Measurements from ENCODE around the gene IL17B. TPM values are rescaled to one million over a fixed set of nuclear protein-coding genes. Genes with fewer than 3 reads are reported as not detected.

IL17B gene
- total RNA-seq, 1 experiment from 2014 or later = not detected

GRCh38 chr5:149341876-149342275 is 37.2 kb downstream of the IL17B start:
- no peaks in the 10 kb centered on the region for H3K27me3 ChIP-seq (ENCODE audit: insufficient read depth, low read length)
- no peaks in the 10 kb centered on the region for H4K20me1 ChIP-seq (ENCODE audit: control insufficient read depth, insufficient read depth, insufficient read length)
- H4K5ac ChIP-seq (ENCODE audit: insufficient read length, low read depth, low read length) = no peak overlapping the region
- no peak overlapping the region for H2AFZ ChIP-seq (ENCODE audit: low read length)
- Mint-ChIP-seq H3K4me1 (peaks cover 4 to 12% of the 10 kb centered on the region in 2 experiments), H3K27me3 (ENCODE audit: low read depth) (peaks cover 11% of the 10 kb centered on the region), H3K9me3 (no peaks in the 10 kb centered on the region), H3K4me3 (no peak overlapping the region), H3K27ac (no peak overlapping the region), H3K36me3 (ENCODE audit: insufficient read depth in 1 of 3, low read depth in 3 of 3) (peaks cover 0 to under 1% (median under 1%) of the 10 kb centered on the region in 3 experiments; a peak in 4 of 7 replicates)
- no peak overlapping the region for H3K14ac ChIP-seq (ENCODE audit: insufficient read depth, low read length)
- peaks cover 13% of the 10 kb centered on the region for H3K23me2 ChIP-seq (ENCODE audit: insufficient read length, low read depth, low read length, poor library complexity, severe bottlenecking)
- H3K4me1 ChIP-seq (ENCODE audit: insufficient read depth, low read length) = no peaks in the 10 kb centered on the region
- no peak overlapping the region for H2BK5ac ChIP-seq (ENCODE audit: insufficient read length, low read length)
- H3K18ac ChIP-seq (ENCODE audit: insufficient read length, low read depth, low read length) = no peak overlapping the region
- no peak for TF ChIP-seq CTCF (conservative IDR thresholded peaks at IDR 0.05)
- no peak overlapping the region for H3K23ac ChIP-seq (ENCODE audit: insufficient read length, low read depth, low read length)
- no peak overlapping the region for H2BK120ac ChIP-seq (ENCODE audit: low read depth, low read length, poor library complexity, severe bottlenecking)
- no peaks in the 10 kb centered on the region for H3K9me3 ChIP-seq (ENCODE audit: control insufficient read depth, low read depth, low read length)
- H4K8ac ChIP-seq (replicated peaks; ENCODE audit: insufficient read length, low read depth, low read length) = no peak overlapping the region
- no peak overlapping the region for H3K9ac ChIP-seq (ENCODE audit: extremely low read depth, insufficient read length, low read length)
- H3K4ac ChIP-seq (ENCODE audit: low read depth, low read length) = no peak overlapping the region
- H2BK15ac ChIP-seq (ENCODE audit: low read depth, low read length) = no peak overlapping the region
- H3K4me2 ChIP-seq (ENCODE audit: insufficient read depth, insufficient read length, low read length) = no peak overlapping the region
- no peak overlapping the region for H2AK5ac ChIP-seq (ENCODE audit: insufficient read length, low read length)
- H3K56ac ChIP-seq (ENCODE audit: insufficient read length, low read depth, low read length) = no peak overlapping the region
- H2BK20ac ChIP-seq (ENCODE audit: low read depth, low read length, poor library complexity, severe bottlenecking) = no peak overlapping the region
- peaks cover 4% of the 10 kb centered on the region; the same call in 1 of the 2 replicates for H3K79me2 ChIP-seq (ENCODE audit: insufficient read depth, low read length)
- H3T11ph ChIP-seq (ENCODE audit: low read length) = no peak overlapping the region
- no peak overlapping the region for H2BK12ac ChIP-seq (ENCODE audit: insufficient read length, low read depth, low read length)
- DNase-seq = no peak
- no peak overlapping the region for H3K27ac ChIP-seq (ENCODE audit: insufficient read length, low read depth, low read length)
- peaks cover under 1% of the 10 kb centered on the region for H3K79me1 ChIP-seq (ENCODE audit: insufficient read depth, low read depth, low read length, poor library complexity, severe bottlenecking)
- no peak overlapping the region for H4K91ac ChIP-seq (ENCODE audit: insufficient read length, low read depth, low read length)

All from H9 (cell line).